ENCODE measurements around the gene KLHL21. TPM values are rescaled to one million over a fixed set of nuclear protein-coding genes. Genes with fewer than 3 reads are reported as not detected.

The KLHL21 gene
- total RNA-seq, 2 experiments from 2014 or later = 32.0 to 33.5 TPM

DNA sequence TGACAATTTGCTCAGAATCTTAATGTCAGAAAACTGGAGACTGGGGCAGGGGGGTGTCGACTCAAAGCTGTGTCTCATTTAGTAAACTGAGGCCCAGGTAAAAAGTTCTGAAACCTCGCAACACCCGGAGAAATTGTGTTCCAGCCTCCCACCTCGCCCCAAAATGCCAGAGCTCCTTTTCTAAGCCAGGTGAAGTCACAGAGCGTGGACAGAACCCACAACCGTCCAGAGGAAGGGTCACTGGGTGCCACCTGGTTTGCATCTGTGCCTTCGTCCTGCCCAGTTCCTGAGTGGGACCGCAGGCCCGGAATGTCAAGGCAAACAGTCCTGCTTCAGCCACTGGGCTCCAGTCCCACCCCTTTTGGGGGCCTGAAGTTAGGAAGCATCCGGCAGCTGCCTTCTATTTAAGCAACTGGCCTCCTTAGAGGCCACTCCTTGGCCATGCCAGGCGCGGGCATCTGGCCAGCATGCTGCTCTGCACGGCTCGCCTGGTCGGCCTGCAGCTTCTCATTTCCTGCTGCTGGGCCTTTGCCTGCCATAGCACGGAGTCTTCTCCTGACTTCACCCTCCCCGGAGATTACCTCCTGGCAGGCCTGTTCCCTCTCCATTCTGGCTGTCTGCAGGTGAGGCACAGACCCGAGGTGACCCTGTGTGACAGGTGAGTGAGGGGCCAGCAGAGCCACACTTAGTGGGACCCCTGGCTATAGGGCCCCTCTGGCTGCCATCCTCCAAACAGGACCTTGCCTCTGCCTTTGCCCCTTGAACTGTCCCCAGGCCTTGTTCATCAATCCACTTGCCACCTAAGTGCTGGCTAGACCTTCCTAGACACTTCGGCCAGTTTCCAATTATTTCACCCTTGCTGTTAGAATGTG, 47.5 kb downstream of the KLHL21 start, which contains the start of gene TAS1R1:
TSS of gene TAS1R1 (plus strand) at position 401 of the 872 bp plus-strand sequence. CDS start at position 468, 67 bp downstream.
- POLR2A ChIA-PET = interaction anchor here (0.9 to 2.2 kb wide), 13 partner anchors 10 to 207 kb away, joined by 3 to 38 read pairs (median 6); partner anchors contain the start of genes KLHL21 and ZBTB48
- DNase-seq = peak in 2 of 14 experiments; percentile 10 to 27
- Mint-ChIP-seq H3K4me3 (peak within 1 kb of the TSS; percentile 85), H3K27me3 (no peaks in the 10 kb centered on the region), H3K27ac (peak within 1 kb of the TSS; percentile 70), H3K36me3 (ENCODE audit: low read depth) (peaks cover 9% of the 10 kb centered on the region), H3K4me1 (ENCODE audit: low read depth) (peaks cover 6% of the 10 kb centered on the region), H3K9me3 (no peaks in the 10 kb centered on the region)
- peak within 1 kb of the TSS in 1 of 2 donors; percentile 64 for H3K27ac ChIP-seq (ENCODE audit: low read depth in 1 of 2, low read length in 2 of 2)
- CTCF ChIA-PET = interaction anchor here (0.5 to 2.5 kb wide), 20 partner anchors 10 to 1090 kb away, joined by 3 to 22 read pairs (median 6); partner anchors contain the start of genes KLHL21, PHF13, THAP3 and ZBTB48
- ATAC-seq (ENCODE audit: poor library complexity) = no peak
- TF ChIP-seq, protein P1, sequence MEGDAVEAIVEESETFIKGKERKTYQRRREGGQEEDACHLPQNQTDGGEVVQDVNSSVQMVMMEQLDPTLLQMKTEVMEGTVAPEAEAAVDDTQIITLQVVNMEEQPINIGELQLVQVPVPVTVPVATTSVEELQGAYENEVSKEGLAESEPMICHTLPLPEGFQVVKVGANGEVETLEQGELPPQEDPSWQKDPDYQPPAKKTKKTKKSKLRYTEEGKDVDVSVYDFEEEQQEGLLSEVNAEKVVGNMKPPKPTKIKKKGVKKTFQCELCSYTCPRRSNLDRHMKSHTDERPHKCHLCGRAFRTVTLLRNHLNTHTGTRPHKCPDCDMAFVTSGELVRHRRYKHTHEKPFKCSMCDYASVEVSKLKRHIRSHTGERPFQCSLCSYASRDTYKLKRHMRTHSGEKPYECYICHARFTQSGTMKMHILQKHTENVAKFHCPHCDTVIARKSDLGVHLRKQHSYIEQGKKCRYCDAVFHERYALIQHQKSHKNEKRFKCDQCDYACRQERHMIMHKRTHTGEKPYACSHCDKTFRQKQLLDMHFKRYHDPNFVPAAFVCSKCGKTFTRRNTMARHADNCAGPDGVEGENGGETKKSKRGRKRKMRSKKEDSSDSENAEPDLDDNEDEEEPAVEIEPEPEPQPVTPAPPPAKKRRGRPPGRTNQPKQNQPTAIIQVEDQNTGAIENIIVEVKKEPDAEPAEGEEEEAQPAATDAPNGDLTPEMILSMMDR (IDR thresholded peaks at IDR 0.05) = no peak
- peaks cover 15% of the 10 kb centered on the region for H3K36me3 ChIP-seq (ENCODE audit: insufficient read depth, low read length)
- peak within 1 kb of the TSS; percentile 94 for H3K4me3 ChIP-seq (ENCODE audit: low read length)
- H3K27me3 ChIP-seq (ENCODE audit: control insufficient read depth in 1 of 2, insufficient read depth in 2 of 2, low read length in 2 of 2) = no peaks in the 10 kb centered on the region
- peaks cover 30% of the 10 kb centered on the region for H3K4me1 ChIP-seq (ENCODE audit: insufficient read depth, low read length)
- no peaks in the 10 kb centered on the region for H3K9me3 ChIP-seq (ENCODE audit: control insufficient read depth in 1 of 2, insufficient read depth in 1 of 2, low read length in 2 of 2)
- intact Hi-C loops (cut with DNase I, micrococcal nuclease) = loop anchor here (1.0 to 10.0 kb wide), 9 partner anchors 24 to 230 kb away; partner anchors contain the start of genes CAMTA1 (in 1 of the 2), DNAJC11 (in 1 of the 2), KLHL21 (in 1 of the 2) and ZBTB48 (in 1 of the 2)

DNA sequence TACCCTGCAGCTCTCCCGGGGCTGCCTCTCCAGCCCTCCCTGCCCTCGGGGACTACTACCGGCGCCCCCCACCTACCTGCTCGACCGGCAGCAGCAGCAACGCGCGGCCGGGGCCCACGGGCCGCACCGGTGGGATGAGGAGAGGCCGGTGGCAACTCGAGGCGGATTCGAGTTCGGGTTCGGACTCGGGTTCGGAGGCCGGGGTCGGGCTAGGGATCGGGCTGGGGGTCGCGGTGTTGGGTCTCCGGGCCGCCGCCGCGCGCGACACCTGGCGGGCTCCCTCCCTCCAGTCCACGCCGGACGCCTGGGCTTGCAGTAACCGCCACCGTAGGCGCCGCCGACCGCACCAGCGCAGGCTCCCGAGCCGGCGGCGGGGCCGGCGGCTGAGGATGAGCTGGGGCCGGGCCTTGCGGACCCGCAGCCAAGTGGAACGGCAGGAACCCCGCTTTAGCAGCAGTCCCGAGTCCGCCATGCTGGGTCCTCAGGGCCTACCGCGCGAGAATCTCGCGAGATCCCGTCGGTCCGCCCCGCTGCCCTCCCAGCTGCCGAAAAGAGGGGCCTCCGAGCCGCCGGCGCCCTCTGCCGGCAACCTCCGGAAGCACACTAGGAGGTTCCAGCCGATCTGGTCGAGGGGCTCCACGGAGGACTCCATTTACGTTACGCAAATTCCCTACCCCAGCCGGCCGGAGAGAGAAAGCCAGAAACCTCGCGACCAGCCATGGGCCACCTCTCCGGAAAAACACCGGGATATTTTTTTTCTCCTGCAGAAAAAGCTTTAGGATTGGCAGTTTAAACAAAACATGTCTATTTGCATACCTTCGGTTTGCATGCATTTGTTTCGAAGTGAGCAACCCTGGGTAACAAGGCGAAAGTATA, 48.4 kb downstream of the KLHL21 start, which contains the start of gene NOL9:
TSS of gene NOL9 (minus strand) at position 483 of the 876 bp plus-strand sequence. CDS start at position 472, 11 bp downstream.
- ChIA-PET CTCF (interaction anchor here (0.8 to 2.5 kb wide), 24 partner anchors 9 to 147 kb away, joined by 3 to 22 read pairs (median 4); partner anchors contain the start of genes DNAJC11, KLHL21, PHF13 and THAP3), POLR2A (interaction anchor here (0.8 to 2.2 kb wide), 14 partner anchors 9 to 206 kb away, joined by 3 to 38 read pairs (median 6); partner anchors contain the start of genes KLHL21 and ZBTB48)
- Mint-ChIP-seq H3K4me3 (peak within 1 kb of the TSS; percentile 85), H3K27ac (peak within 1 kb of the TSS; percentile 70), H3K27me3 (no peaks in the 10 kb centered on the region), H3K9me3 (no peaks in the 10 kb centered on the region), H3K36me3 (ENCODE audit: low read depth) (peaks cover 16% of the 10 kb centered on the region), H3K4me1 (ENCODE audit: low read depth) (peaks cover 6% of the 10 kb centered on the region)
- peak; percentile 91 to 97 (median 94) for DNase-seq
- Histone ChIP-seq H3K27me3 (ENCODE audit: control insufficient read depth in 1 of 2, insufficient read depth in 2 of 2, low read length in 2 of 2) (no peaks in the 10 kb centered on the region), H3K9me3 (ENCODE audit: control insufficient read depth in 1 of 2, insufficient read depth in 1 of 2, low read length in 2 of 2) (no peaks in the 10 kb centered on the region), H3K27ac (ENCODE audit: low read depth in 1 of 2, low read length in 2 of 2) (peak within 1 kb of the TSS; percentile 22 to 64), H3K4me3 (ENCODE audit: low read length) (peak within 1 kb of the TSS; percentile 94), H3K4me1 (ENCODE audit: insufficient read depth, low read length) (peaks cover 30% of the 10 kb centered on the region), H3K36me3 (ENCODE audit: insufficient read depth, low read length) (peaks cover 22% of the 10 kb centered on the region)
- peak; percentile 98 for ATAC-seq (ENCODE audit: poor library complexity)
- TF ChIP-seq, protein P1 (IDR thresholded peaks at IDR 0.05) = peak; percentile 93
- intact Hi-C loops (cut with DNase I, micrococcal nuclease) = loop anchor here (1.0 to 10.0 kb wide), 9 partner anchors 25 to 231 kb away; partner anchors contain the start of genes CAMTA1 (in 1 of the 2), DNAJC11 (in 1 of the 2), KLHL21 (in 1 of the 2) and ZBTB48 (in 1 of the 2)

Measured in CD4-positive, alpha-beta T cell (primary cell).